C4-2B (cell line): ENCODE results near the gene PLXDC2.

ENCODE experiments used
- H3K27ac ChIP-seq: fragments of 450-650 bp; 2 replicates; pipeline ENCODE4 v1.5.1; 2017
- CTCF ChIP-seq: fragments of 450-650 bp; conservative IDR thresholded peaks from 2 replicates; pipeline ENCODE4 v1.5.1; 2017; ENCODE audit warnings: mild to moderate bottlenecking
- ZFX ChIP-seq: fragments of 450-650 bp; IDR thresholded peaks from 2 replicates; pipeline ENCODE4 v1.6.1; 2017

The PLXDC2 gene

GRCh38 chr10:19876570-19876969 is 60.3 kb downstream of the PLXDC2 start:
- TF ChIP-seq CTCF (no peak), ZFX (no peak)
- no peak overlapping the region for H3K27ac ChIP-seq

GRCh38 chr10:19877466-19878255 is 61.4 kb downstream of the PLXDC2 start:
- H3K27ac ChIP-seq: no peak overlapping the region
- no peak for TF ChIP-seq CTCF

- no peak overlapping the region for H3K27ac ChIP-seq
- TF ChIP-seq CTCF (no peak), ZFX (no peak)
Measured at GRCh38 chr10:19882621-19883020, 66.4 kb downstream of the PLXDC2 start.

GRCh38 chr10:19888061-19888660 is 71.9 kb downstream of the PLXDC2 start:
- TF ChIP-seq CTCF: no peak
- TF ChIP-seq ZFX: no peak
- no peak overlapping the region for H3K27ac ChIP-seq

- no peak for TF ChIP-seq CTCF
- no peak for TF ChIP-seq ZFX
- H3K27ac ChIP-seq: no peak overlapping the region
Measured at GRCh38 chr10:19889256-19889655, 73.0 kb downstream of the PLXDC2 start.

- H3K27ac ChIP-seq: no peak overlapping the region
- TF ChIP-seq CTCF (no peak), ZFX (no peak)
Measured at GRCh38 chr10:19891429-19891828, 75.2 kb downstream of the PLXDC2 start.

GRCh38 chr10:19892270-19892669 is 76.0 kb downstream of the PLXDC2 start:
- no peak for TF ChIP-seq CTCF
- H3K27ac ChIP-seq: no peak overlapping the region
